A549 (cell line): ENCODE results near the gene SLC7A11. TPM values are rescaled to one million over a fixed set of nuclear protein-coding genes. Genes with fewer than 3 reads are reported as not detected.

ENCODE experiments used
- ATAC-seq, 2 experiments: fragments of 200-7000 bp in 1 of 2; fragments of >200 bp in 1 of 2; cut with Nextera tagmentation in 1 of 2; cut with Tn5 transposase in 1 of 2; 3 replicates each; pipeline versions ENCODE4 v1.8.0 to v1.9.1; 2018 to 2020; ENCODE audit warnings: mild to moderate bottlenecking in 1 of 2, moderate library complexity in 1 of 2
- CTCF ChIA-PET: fragments of 300-600 bp; sonication (Branson Sonifier 250); formaldehyde crosslinking; extraction: SDS; loops from one replicate; lab custom pipeline; 2021; ENCODE audit warnings: antibody characterized with exemption, inconsistent platforms; lab: Yijun Ruan, JAX
- POLR2A ChIA-PET: fragments of 350-600 bp; formaldehyde crosslinking; extraction: SDS; loops from one replicate; lab custom pipeline; 2021; ENCODE audit warnings: antibody characterized with exemption, inconsistent platforms; lab: Yijun Ruan, JAX
- DNase-seq, 2 experiments: peaks; one replicate each; pipeline versions ENCODE4 v3.0.0 to v3.0.0-alpha.2; 2011 to 2016; ENCODE audit warnings: low read depth in 1 of 2, low spot score in 1 of 2
- FAIRE-seq: peaks from 2 replicates; lab custom pipeline; 2011; peaks lifted over from hg19 to GRCh38; lab: Jason Lieb, UNC
- H3K27ac ChIP-seq, 2 experiments: fragments of >200 bp; sonication (Bioruptor Twin); formaldehyde crosslinking; 3 replicates each; pipeline ENCODE4 v1.5.1; 2016 to 2017
- H3K4me1 ChIP-seq: fragments of >200 bp; sonication (Bioruptor Twin); formaldehyde crosslinking; 3 replicates; pipeline ENCODE4 v1.6.1; 2016
- H3K4me2 ChIP-seq: fragments of >200 bp; sonication (Bioruptor Twin); formaldehyde crosslinking; 3 replicates; pipeline ENCODE4 v1.6.1; 2016
- H3K4me3 ChIP-seq: fragments of >200 bp; sonication (Bioruptor Twin); formaldehyde crosslinking; 3 replicates; pipeline ENCODE4 v1.5.1; 2016
- H3K9me3 ChIP-seq: fragments of >200 bp; sonication (Bioruptor Twin); formaldehyde crosslinking; 3 replicates; pipeline ENCODE4 v1.6.1; 2016
- CBX2 ChIP-seq: fragments of 200-600 bp; sonication (generic); IDR thresholded peaks from 2 replicates; pipeline ENCODE4 v1.6.1; 2016; ENCODE audit warnings: low read depth, mild to moderate bottlenecking, borderline replicate concordance
- CEBPB ChIP-seq, 2 experiments: fragments of >200 bp in 1 of 2; sonication (Bioruptor Twin) in 1 of 2; formaldehyde crosslinking in 1 of 2; IDR thresholded peaks; 2 replicates each; pipeline ENCODE4 v1.6.1; 2012 to 2016
- CHD2 ChIP-seq: fragments of 150-350 bp; IDR thresholded peaks from 2 replicates; pipeline ENCODE4 v1.6.1; 2014; ENCODE audit warnings: low read length; ENCODE audit not compliant: partially characterized antibody
- EHF ChIP-seq: fragments of 250-450 bp; sonication (Bioruptor Pico); IDR thresholded peaks from 2 replicates; pipeline ENCODE4 v1.5.0; 2020; ENCODE audit warnings: mild to moderate bottlenecking
- EHMT2 ChIP-seq: fragments of 200-600 bp; sonication (generic); IDR thresholded peaks from 2 replicates; pipeline ENCODE4 v1.6.1; 2016; ENCODE audit warnings: antibody characterized with exemption, low read depth, mild to moderate bottlenecking, moderate library complexity
- ESRRA ChIP-seq: fragments of 150-350 bp; IDR thresholded peaks from 2 replicates; pipeline ENCODE4 v1.6.1; 2014; ENCODE audit warnings: mild to moderate bottlenecking, low read length, borderline replicate concordance
- FOSL2 ChIP-seq, 2 experiments: fragments of 450-650 bp in 1 of 2; fragments of >200 bp in 1 of 2; sonication (Bioruptor Twin) in 1 of 2; formaldehyde crosslinking; IDR thresholded peaks; 2 replicates each; pipeline versions ENCODE4 v1.5.0 to v1.6.1; 2016 to 2020; ENCODE audit warnings: mild to moderate bottlenecking in 1 of 2, moderate library complexity in 1 of 2
- HOXB5 ChIP-seq: fragments of 250-450 bp; sonication (Bioruptor Pico); IDR thresholded peaks from 2 replicates; pipeline ENCODE4 v1.5.0; 2020; ENCODE audit warnings: mild to moderate bottlenecking, moderate library complexity
- JUNB ChIP-seq: fragments of >200 bp; sonication (Bioruptor Twin); formaldehyde crosslinking; IDR thresholded peaks from 2 replicates; pipeline ENCODE4 v1.6.1; 2016
- KDM1A ChIP-seq: fragments of 200-600 bp; sonication (generic); IDR thresholded peaks from 2 replicates; pipeline ENCODE4 v1.6.1; 2016; ENCODE audit warnings: low read depth, mild to moderate bottlenecking
- MAFK ChIP-seq: fragments of 450-650 bp; IDR thresholded peaks from 2 replicates; pipeline ENCODE4 v1.6.1; 2014; ENCODE audit not compliant: partially characterized antibody
- NFE2L2 ChIP-seq: fragments of 150-350 bp; conservative IDR thresholded peaks from 2 replicates; pipeline ENCODE4 v1.6.1; 2014; ENCODE audit warnings: low read length
- NR3C1 ChIP-seq: fragments of >200 bp; sonication (Bioruptor Twin); formaldehyde crosslinking; IDR thresholded peaks from 3 replicates; pipeline ENCODE4 v1.6.1; 2017
- RAD21 ChIP-seq, 2 experiments: fragments of >200 bp in 1 of 2; sonication (Bioruptor Twin) in 1 of 2; formaldehyde crosslinking in 1 of 2; IDR thresholded peaks in 1 of 2; conservative IDR thresholded peaks in 1 of 2; 2 replicates in 1 of 2; 3 replicates in 1 of 2; pipeline ENCODE4 v1.6.1; 2012 to 2018; ENCODE audit warnings: inconsistent platforms in 1 of 2
- RARB ChIP-seq: fragments of 250-450 bp; sonication (Bioruptor Pico); IDR thresholded peaks from 2 replicates; pipeline ENCODE4 v1.8.0; 2021; ENCODE audit warnings: mild to moderate bottlenecking, moderate library complexity
- REST ChIP-seq: fragments of 200-600 bp; sonication (generic); IDR thresholded peaks from 2 replicates; pipeline ENCODE4 v1.6.1; 2016; ENCODE audit warnings: antibody characterized with exemption, mild to moderate bottlenecking, moderate library complexity
- RFX5 ChIP-seq: fragments of 450-650 bp; IDR thresholded peaks from 2 replicates; pipeline ENCODE4 v1.7.1; 2014; ENCODE audit warnings: antibody characterized with exemption, mild to moderate bottlenecking, moderate library complexity
- TFCP2L1 ChIP-seq: fragments of 250-450 bp; sonication (Bioruptor Pico); IDR thresholded peaks from 2 replicates; pipeline ENCODE4 v1.5.0; 2021; ENCODE audit warnings: mild to moderate bottlenecking
- ZFP36 ChIP-seq: fragments of 450-650 bp; IDR thresholded peaks from 2 replicates; pipeline ENCODE4 v1.6.1; 2014; ENCODE audit warnings: borderline replicate concordance; ENCODE audit not compliant: partially characterized antibody
- WGBS: methylation state at CpG from one replicate; pipeline ENCODE4 v1.1.6; 2017; ENCODE audit errors: missing lambda C conversion rate; 5-methylcytosine and 5-hydroxymethylcytosine counted together
- polyA plus RNA-seq, 4 experiments: library from polyadenylated mRNA; depleted of rRNA in 3 of 4; stranded (reverse); fragments of >200 nt; fragmentation: RNase III in 1 of 4; extraction: RNeasy Plus Mini Kit Qiagen cat#74134 plus additional on column Dnase treatment in 1 of 4; gene quantifications; 2 replicates in 3 of 4; 3 replicates in 1 of 4; pipeline ENCODE4 v1.2.3, GENCODE V29; 2011 to 2017
- TF ChIP-seq, protein P1 (sequence below): fragments of 250-450 bp; sonication (Bioruptor Pico); IDR thresholded peaks from 2 replicates; pipeline ENCODE4 v1.5.0; 2020; ENCODE audit warnings: low read depth, mild to moderate bottlenecking, moderate library complexity
- TF ChIP-seq, protein P2 (sequence below): IDR thresholded peaks from 2 replicates; pipeline ENCODE4 v1.6.1; 2012

SLC7A11 gene
- polyA plus RNA-seq, 2 of the 4 experiments (the other 2 are of a cell fraction): 52.4 to 161 TPM

DNA sequence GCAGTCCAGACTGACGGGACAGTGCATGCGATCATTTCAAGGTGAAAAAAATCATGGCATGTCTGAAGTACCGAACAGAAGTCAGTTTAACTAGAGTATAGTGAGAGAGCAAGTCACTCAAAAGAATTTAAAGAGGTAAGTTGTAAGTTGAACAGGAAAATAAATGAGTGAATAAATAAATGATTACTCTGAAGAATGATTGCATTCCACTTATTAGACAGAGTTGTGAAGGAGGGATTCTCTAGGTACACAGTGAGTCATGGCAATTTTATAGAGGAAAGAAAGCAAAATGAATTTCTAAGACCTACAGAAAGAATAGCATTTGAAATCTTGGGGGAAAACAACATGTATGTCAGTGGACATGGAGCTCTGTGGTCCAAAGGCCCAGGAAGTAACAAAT lies 37.1 kb upstream of the SLC7A11 start:
- 0 out of 3 replicates have a peak, but pooled peaks cover 4% of the 10 kb centered on the region for H3K9me3 ChIP-seq
- TF ChIP-seq CHD2 (no peak), CBX2 (no peak), JUNB (no peak)
- TF ChIP-seq, protein P1, sequence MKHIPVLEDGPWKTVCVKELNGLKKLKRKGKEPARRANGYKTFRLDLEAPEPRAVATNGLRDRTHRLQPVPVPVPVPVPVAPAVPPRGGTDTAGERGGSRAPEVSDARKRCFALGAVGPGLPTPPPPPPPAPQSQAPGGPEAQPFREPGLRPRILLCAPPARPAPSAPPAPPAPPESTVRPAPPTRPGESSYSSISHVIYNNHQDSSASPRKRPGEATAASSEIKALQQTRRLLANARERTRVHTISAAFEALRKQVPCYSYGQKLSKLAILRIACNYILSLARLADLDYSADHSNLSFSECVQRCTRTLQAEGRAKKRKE (CRISPR knock-in tag): no peak
- H3K4me3 ChIP-seq: no peak overlapping the region
- ChIA-PET CTCF (no interaction called here), POLR2A (no interaction called here)
- peak overlapping the region; percentile 15; the same call in 1 of the 3 replicates for H3K4me2 ChIP-seq
- H3K4me1 ChIP-seq: peaks cover 26% of the 10 kb centered on the region
- H3K27ac ChIP-seq: no peak overlapping the region
- FAIRE-seq (no peak), ATAC-seq (no peak), DNase-seq (no peak)
- WGBS: 81% methylated on average over 3 of the region's 3 CpGs

GRCh38 chr4:138277133-138277532 lies 35.0 kb upstream of the SLC7A11 start:
- Histone ChIP-seq H3K4me3 (no peak overlapping the region), H3K27ac (no peak overlapping the region; a peak in 1 of 6 replicates), H3K9me3 (0 out of 3 replicates have a peak, but pooled peaks cover under 1% of the 10 kb centered on the region), H3K4me2 (no peak overlapping the region), H3K4me1 (peaks cover 39% of the 10 kb centered on the region)
- 95% methylated on average over 2 of the region's 2 CpGs for WGBS
- ATAC-seq (no peak), DNase-seq (no peak), FAIRE-seq (no peak)
- ChIA-PET POLR2A (no interaction called here), CTCF (no interaction called here)
- no peak for TF ChIP-seq MAFK
- no peak for TF ChIP-seq RARB
- TF ChIP-seq RFX5: no peak
- TF ChIP-seq REST: no peak
- TF ChIP-seq EHF (CRISPR knock-in tag): no peak
- TF ChIP-seq, protein P2, sequence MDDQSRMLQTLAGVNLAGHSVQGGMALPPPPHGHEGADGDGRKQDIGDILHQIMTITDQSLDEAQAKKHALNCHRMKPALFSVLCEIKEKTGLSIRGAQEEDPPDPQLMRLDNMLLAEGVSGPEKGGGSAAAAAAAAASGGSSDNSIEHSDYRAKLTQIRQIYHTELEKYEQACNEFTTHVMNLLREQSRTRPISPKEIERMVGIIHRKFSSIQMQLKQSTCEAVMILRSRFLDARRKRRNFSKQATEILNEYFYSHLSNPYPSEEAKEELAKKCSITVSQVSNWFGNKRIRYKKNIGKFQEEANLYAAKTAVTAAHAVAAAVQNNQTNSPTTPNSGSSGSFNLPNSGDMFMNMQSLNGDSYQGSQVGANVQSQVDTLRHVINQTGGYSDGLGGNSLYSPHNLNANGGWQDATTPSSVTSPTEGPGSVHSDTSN: no peak
- TF ChIP-seq HOXB5 (CRISPR knock-in tag): no peak
- no peak for TF ChIP-seq ESRRA
- no peak for TF ChIP-seq TFCP2L1

- WGBS: 22% methylated on average over 3 of the region's 3 CpGs
- peak; percentile 25 to 68 for DNase-seq
These were observed 33.9 kb upstream of the SLC7A11 start for GRCh38 chr4:138275963-138276621.

More at GRCh38 chr4:138275963-138276621, 33.9 kb upstream of the SLC7A11 start:
- FAIRE-seq (no peak), ATAC-seq (peak; percentile 93 to 94)
- CTCF ChIA-PET: no interaction called here
- no peaks in the 10 kb centered on the region for H3K9me3 ChIP-seq
- H3K27ac ChIP-seq: peak overlapping the region; percentile 11 to 73; a peak in 2 of 6 replicates
- TF ChIP-seq NR3C1: no peak
- TF ChIP-seq CEBPB (IDR thresholded peaks at IDR 0.05): no peak
- TF ChIP-seq RAD21 (conservative IDR thresholded peaks at IDR 0.05 in 1 of 2, IDR thresholded peaks at IDR 0.05 in 1 of 2): no peak
- no peak for TF ChIP-seq NFE2L2
- no peak for TF ChIP-seq ZFP36
- TF ChIP-seq EHMT2: no peak
- TF ChIP-seq KDM1A: no peak
- no peak for TF ChIP-seq FOSL2 (IDR thresholded peaks at IDR 0.05)
- peak; percentile 74 for TF ChIP-seq FOSL2 (CRISPR knock-in tag; IDR thresholded peaks at IDR 0.05)
- TF ChIP-seq, all 56 proteins: peak for 1
- Histone ChIP-seq H3K4me2 (peak overlapping the region; percentile 63), H3K4me1 (peaks cover 39% of the 10 kb centered on the region), H3K4me3 (no peak overlapping the region)
- POLR2A ChIA-PET: interaction anchor here (0.7 kb wide), 1 partner anchor 34 kb away, joined by 3 read pairs; the partner anchor contains the start of gene SLC7A11
